ENCODE data around the gene NPHP4.

Gene NPHP4

DNA sequence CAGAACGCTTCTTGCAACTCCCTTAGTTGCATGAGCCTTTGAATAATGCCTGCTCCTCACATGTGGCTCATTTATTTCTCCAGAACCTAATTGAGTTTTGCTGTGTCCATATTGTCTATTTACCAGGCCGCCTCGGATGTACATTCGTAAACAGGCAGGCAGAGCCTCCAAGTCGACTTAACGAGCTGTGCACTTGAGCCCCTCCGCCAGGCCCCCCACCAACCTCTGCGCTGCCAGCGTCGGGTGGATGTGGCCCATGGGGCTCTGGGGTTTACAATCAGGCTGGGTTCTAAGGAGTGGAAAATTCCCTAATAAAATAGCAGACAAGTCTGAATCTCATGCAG, 106.1 kb downstream of the NPHP4 start:
- TF ChIP-seq, protein P1, sequence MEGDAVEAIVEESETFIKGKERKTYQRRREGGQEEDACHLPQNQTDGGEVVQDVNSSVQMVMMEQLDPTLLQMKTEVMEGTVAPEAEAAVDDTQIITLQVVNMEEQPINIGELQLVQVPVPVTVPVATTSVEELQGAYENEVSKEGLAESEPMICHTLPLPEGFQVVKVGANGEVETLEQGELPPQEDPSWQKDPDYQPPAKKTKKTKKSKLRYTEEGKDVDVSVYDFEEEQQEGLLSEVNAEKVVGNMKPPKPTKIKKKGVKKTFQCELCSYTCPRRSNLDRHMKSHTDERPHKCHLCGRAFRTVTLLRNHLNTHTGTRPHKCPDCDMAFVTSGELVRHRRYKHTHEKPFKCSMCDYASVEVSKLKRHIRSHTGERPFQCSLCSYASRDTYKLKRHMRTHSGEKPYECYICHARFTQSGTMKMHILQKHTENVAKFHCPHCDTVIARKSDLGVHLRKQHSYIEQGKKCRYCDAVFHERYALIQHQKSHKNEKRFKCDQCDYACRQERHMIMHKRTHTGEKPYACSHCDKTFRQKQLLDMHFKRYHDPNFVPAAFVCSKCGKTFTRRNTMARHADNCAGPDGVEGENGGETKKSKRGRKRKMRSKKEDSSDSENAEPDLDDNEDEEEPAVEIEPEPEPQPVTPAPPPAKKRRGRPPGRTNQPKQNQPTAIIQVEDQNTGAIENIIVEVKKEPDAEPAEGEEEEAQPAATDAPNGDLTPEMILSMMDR (IDR thresholded peaks at IDR 0.05; ENCODE audit: borderline replicate concordance, insufficient read depth, low read depth, low read length): no peak
- H3K4me3 ChIP-seq (ENCODE audit: low read depth, low read length): no peak overlapping the region

GRCh38 chr1:5885471-5886139, 106.6 kb downstream of the NPHP4 start:
- TF ChIP-seq, protein P1 (IDR thresholded peaks at IDR 0.05; ENCODE audit: borderline replicate concordance, insufficient read depth, low read depth, low read length): no peak

DNA sequence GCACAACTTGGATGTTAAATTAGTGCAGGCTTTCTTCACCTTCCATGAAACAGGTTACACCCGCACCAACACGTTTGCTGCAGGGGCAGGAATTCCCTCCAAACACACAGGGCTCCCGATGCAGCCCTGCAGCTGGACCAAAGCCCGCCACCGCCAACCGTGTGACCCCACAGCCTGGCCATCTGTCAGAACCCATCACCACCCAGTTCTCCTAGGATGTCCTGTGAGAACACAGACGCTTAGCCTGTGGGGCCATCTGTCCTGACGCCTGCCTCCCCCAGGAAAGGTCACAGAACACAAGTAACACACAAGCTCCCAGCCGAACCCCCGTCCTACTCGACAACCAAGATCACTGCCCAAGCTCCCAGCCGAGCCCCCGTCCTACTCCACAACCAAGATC, 108.1 kb downstream of the NPHP4 start:
- H3K4me3 ChIP-seq (ENCODE audit: low read depth, low read length): no peak overlapping the region
- TF ChIP-seq, protein P1 (IDR thresholded peaks at IDR 0.05; ENCODE audit: borderline replicate concordance, insufficient read depth, low read depth, low read length): no peak

More at GRCh38 chr1:5885471-5886139, 106.6 kb downstream of the NPHP4 start:
- no peak overlapping the region for H3K4me3 ChIP-seq (ENCODE audit: low read depth, low read length)

DNA sequence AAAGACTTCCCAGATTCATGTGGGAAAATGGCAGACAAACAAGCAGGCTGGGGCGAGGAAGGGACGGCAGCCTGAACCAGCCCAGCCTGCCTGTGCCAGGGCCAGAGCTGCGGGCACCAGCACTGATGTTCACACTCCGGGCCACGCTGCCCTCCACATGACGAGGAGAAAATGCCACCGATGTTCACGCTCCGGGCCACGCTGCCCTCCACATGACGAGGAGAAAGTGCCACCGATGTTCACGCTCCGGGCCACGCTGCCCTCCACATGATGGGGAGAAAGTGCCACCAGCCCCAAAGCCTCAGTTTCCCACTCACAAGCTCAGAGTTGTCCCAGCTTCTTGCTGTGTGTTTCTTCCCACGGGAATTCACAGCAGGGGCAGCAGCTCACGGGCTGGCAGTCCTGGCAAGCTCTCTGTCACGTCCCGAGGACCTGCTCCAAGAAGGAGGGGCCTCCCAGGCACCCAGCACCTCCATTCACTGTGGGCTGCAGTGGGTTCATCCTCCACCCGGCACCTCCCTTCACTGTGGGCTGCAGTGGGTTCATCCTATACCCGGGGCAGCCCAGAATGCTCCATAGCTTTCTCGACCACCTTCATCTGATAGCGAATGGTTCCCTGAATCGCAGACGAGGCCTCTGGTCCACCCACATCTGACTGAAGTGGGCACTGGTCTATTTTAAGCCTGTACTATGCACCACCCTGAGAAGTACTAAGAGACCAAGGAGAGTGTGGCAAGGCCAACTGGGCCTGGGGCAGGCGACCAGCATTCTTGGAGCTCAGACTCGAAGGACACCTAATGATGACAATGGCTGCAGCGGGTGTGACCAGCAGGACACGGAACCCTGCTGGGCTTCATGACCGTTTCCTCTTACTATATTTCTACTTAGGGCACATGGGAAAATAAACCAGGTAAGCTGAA, 108.8 kb downstream of the NPHP4 start:
- TF ChIP-seq, protein P1 (IDR thresholded peaks at IDR 0.05; ENCODE audit: borderline replicate concordance, insufficient read depth, low read depth, low read length): no peak
- no peak overlapping the region for H3K4me3 ChIP-seq (ENCODE audit: low read depth, low read length)

GRCh38 chr1:5882367-5883128, 109.7 kb downstream of the NPHP4 start:
- no peak overlapping the region for H3K4me3 ChIP-seq (ENCODE audit: low read depth, low read length)
- TF ChIP-seq, protein P1 (IDR thresholded peaks at IDR 0.05; ENCODE audit: borderline replicate concordance, insufficient read depth, low read depth, low read length): no peak

- no peak overlapping the region for H3K4me3 ChIP-seq (ENCODE audit: low read depth, low read length)
- TF ChIP-seq, protein P1 (IDR thresholded peaks at IDR 0.05; ENCODE audit: borderline replicate concordance, insufficient read depth, low read depth, low read length): no peak
These were observed 110.6 kb downstream of the NPHP4 start for GRCh38 chr1:5881526-5882222.

Data from GM12875 (cell line).